GM21786 (cell line): ENCODE results near the gene BMP6.

Source experiments
- ATAC-seq: cut with Tn5 transposase; IDR thresholded peaks from one replicate; pipeline ENCODE4 v1.9.1; 2021; ENCODE audit not compliant: unreplicated experiment

Gene BMP6

GRCh38 chr6:7920425-7920824, 194.5 kb downstream of the BMP6 start:
- no peak for ATAC-seq

DNA sequence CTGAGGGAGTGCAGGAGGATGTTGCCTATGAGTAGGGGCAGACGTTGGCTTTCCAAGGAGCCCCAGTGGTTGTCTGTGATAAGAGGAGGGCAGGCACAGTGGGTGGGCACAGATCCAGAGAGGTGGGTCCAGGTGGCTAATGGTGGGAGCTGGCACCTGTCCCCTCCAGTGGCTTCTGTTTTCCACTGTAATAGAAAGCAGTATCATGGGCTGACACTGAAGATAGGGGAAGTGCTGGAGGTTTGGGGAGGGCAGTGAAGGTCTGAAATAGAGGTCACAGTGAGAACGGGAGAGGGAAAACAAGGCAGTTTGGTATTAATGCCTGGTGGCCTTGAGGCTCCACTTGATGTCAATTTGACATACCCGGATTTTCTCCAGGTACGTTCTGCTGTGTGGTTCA, 195.1 kb downstream of the BMP6 start:
- ATAC-seq, result no peak

GRCh38 chr6:7921632-7922092, 195.8 kb downstream of the BMP6 start:
- ATAC-seq, result no peak

DNA sequence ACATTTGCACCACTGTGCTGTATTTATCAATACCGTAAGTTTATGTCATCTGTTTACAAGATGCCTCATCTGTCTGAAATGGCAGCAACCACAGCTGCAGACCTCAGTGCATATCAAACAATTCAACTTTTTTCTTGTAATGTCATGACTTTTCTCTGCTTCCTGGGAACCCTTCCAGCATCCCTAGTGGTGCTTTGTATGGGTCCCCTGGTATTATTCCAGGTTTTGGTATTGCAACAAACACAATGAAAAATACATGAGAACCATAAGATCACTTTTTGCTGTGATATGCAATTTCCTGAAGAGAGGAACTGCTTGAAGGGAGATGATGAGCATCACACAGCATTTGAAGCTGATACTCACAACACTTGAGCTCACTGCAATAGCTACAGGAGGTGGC, 196.7 kb downstream of the BMP6 start:
- ATAC-seq, result no peak

DNA sequence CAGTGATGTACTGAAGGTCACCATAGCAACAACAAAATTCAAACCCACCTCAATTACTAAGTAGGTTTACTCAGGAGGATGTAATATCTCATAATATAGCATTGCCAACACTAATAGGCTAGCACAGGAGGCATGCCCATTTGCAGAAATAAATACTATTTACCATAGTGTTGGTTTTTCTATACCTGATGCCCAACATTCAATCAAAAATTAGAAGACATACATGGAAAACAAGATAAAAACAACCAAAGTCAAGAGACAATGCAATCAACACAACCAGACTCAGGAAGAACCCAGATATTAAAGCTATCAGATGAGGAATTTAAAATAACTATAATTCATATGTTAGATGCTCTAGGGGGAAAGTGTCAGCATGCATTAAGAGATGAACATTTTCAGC, 199.0 kb downstream of the BMP6 start:
- ATAC-seq, result no peak
